K562 (cell line): ENCODE measurements around the gene CCSER2. TPM values are rescaled to one million over a fixed set of nuclear protein-coding genes. Genes with fewer than 3 reads are reported as not detected.

Experiments used
- ELF1 ChIP-seq: fragments of 200-800 bp; sonication (Bioruptor generic); IDR thresholded peaks from 2 replicates; pipeline ENCODE4 v1.6.1; 2016; ENCODE audit warnings: missing genetic modification characterization, missing compliant biosample characterization
- KAT7 ChIP-seq: sonication (generic); formaldehyde crosslinking; IDR thresholded peaks from 2 replicates; pipeline ENCODE4 v1.8.0; 2022; ENCODE audit warnings: missing genetic modification reagents, mild to moderate bottlenecking, borderline replicate concordance
- KDM1A ChIP-seq, 2 experiments: fragments of 450-650 bp; IDR thresholded peaks; 2 replicates each; pipeline ENCODE4 v1.6.1; 2016; ENCODE audit warnings: mild to moderate bottlenecking in 2 of 2
- MITF ChIP-seq: IDR thresholded peaks from 2 replicates; pipeline ENCODE4 v1.6.1; 2014; ENCODE audit warnings: antibody characterized with exemption
- MYBL2 ChIP-seq, 2 experiments: fragments of 450-650 bp in 1 of 2; sonication (generic) in 1 of 2; formaldehyde crosslinking in 1 of 2; IDR thresholded peaks; 2 replicates each; pipeline versions ENCODE4 v1.6.1 to v1.8.1; 2017 to 2022; ENCODE audit warnings: borderline replicate concordance in 1 of 2, inconsistent platforms in 1 of 2, low read depth in 1 of 2, mild to moderate bottlenecking in 1 of 2, missing genetic modification reagents in 1 of 2, moderate library complexity in 1 of 2
- PML ChIP-seq: IDR thresholded peaks from 2 replicates; pipeline ENCODE4 v1.6.1; 2012; ENCODE audit warnings: low read length, inconsistent platforms
- RAD51 ChIP-seq: fragments of 450-650 bp; IDR thresholded peaks from 2 replicates; pipeline ENCODE4 v1.7.1; 2016; ENCODE audit warnings: low read depth, mild to moderate bottlenecking, borderline replicate concordance
- RFX7 ChIP-seq: fragments of 250-450 bp; sonication (Bioruptor Pico); IDR thresholded peaks from 2 replicates; pipeline ENCODE4 v1.5.1; 2021; ENCODE audit warnings: mild to moderate bottlenecking
- SMC3 ChIP-seq: conservative IDR thresholded peaks from 2 replicates; pipeline ENCODE4 v1.6.1; 2011; ENCODE audit warnings: low read depth, low read length, improper control_type of control experiment; ENCODE audit not compliant: insufficient read depth
- ZNF282 ChIP-seq: sonication (generic); formaldehyde crosslinking; IDR thresholded peaks from 2 replicates; pipeline ENCODE4 v1.8.1; 2023; ENCODE audit warnings: missing genetic modification reagents
- ZNF316 ChIP-seq: fragments of 450-650 bp; IDR thresholded peaks from 2 replicates; pipeline ENCODE4 v1.6.1; 2016
- ZNF431 ChIP-seq: sonication (generic); formaldehyde crosslinking; IDR thresholded peaks from 2 replicates; pipeline ENCODE4 v1.8.0; 2022; ENCODE audit warnings: mild to moderate bottlenecking, missing genetic modification reagents
- ZNF639 ChIP-seq, 2 experiments: fragments of 200-800 bp in 1 of 2; sonication (Bioruptor generic) in 1 of 2; sonication (generic) in 1 of 2; formaldehyde crosslinking in 1 of 2; IDR thresholded peaks in 1 of 2; conservative IDR thresholded peaks in 1 of 2; 2 replicates each; pipeline versions ENCODE4 v1.5.0 to v1.6.1; 2016 to 2020; ENCODE audit warnings: missing compliant biosample characterization in 1 of 2, missing genetic modification characterization in 1 of 2, missing genetic modification reagents in 1 of 2
- ZNF76 ChIP-seq: fragments of 250-450 bp; sonication (Bioruptor Pico); IDR thresholded peaks from 2 replicates; pipeline ENCODE4 v1.4.0; 2020; ENCODE audit warnings: mild to moderate bottlenecking, moderate library complexity, borderline replicate concordance
- polyA plus RNA-seq, 8 experiments: library from polyadenylated mRNA; depleted of rRNA in 4 of 8; stranded (reverse) in 5 of 8; unstranded in 3 of 8; fragments of >200 nt; fragmentation: Nextera tagmentation in 2 of 8; fragmentation: Illumina TruSeq in 1 of 8; extraction: Ambion mirVana in 2 of 8; extraction: Trizol in 1 of 8; gene quantifications; 2 replicates each; pipeline versions ENCODE4 v1.2.1 to v1.2.3, GENCODE V29; 2011 to 2014; ENCODE audit warnings: inconsistent platforms in 1 of 8, missing spikeins in 1 of 8
- total RNA-seq, 7 experiments: library from RNA; depleted of rRNA in 6 of 7; stranded (reverse); fragments of >200 nt in 6 of 7; fragmentation: Illumina TruSeq in 2 of 7; extraction: Trizol in 2 of 7; gene quantifications; 2 replicates each; pipeline versions ENCODE4 v1.2.1 to v1.2.3, GENCODE V29; 2011 to 2021; ENCODE audit warnings: low replicate concordance in 1 of 7
- TF ChIP-seq, protein P1 (sequence below): fragments of 200-800 bp; sonication (Bioruptor generic); IDR thresholded peaks from 2 replicates; pipeline ENCODE4 v1.6.1; 2017; ENCODE audit warnings: missing genetic modification characterization, missing compliant biosample characterization
- TF ChIP-seq, protein P2 (sequence below): sonication (generic); formaldehyde crosslinking; IDR thresholded peaks from 2 replicates; pipeline ENCODE4 v1.8.1; 2023; ENCODE audit warnings: mild to moderate bottlenecking, missing genetic modification reagents

CCSER2 gene
- total and polyA plus RNA-seq, 9 of the 15 experiments (the other 6 are each of a cell fraction or from before 2014, with no cell fraction given) = 2.7 to 15.1 (median 9.7) TPM

- TF ChIP-seq MYBL2 (IDR thresholded peaks at IDR 0.05; ENCODE audit: low read depth) = no peak
- no peak for TF ChIP-seq MYBL2 (CRISPR knock-in tag; IDR thresholded peaks at IDR 0.05; ENCODE audit: borderline replicate concordance)
- 0 out of 2 replicates have a peak, but pooled peaks have one; percentile 5 for TF ChIP-seq RAD51
- no peak for TF ChIP-seq ZNF431
- TF ChIP-seq RFX7 (CRISPR knock-in tag) = no peak
- TF ChIP-seq, protein P1, sequence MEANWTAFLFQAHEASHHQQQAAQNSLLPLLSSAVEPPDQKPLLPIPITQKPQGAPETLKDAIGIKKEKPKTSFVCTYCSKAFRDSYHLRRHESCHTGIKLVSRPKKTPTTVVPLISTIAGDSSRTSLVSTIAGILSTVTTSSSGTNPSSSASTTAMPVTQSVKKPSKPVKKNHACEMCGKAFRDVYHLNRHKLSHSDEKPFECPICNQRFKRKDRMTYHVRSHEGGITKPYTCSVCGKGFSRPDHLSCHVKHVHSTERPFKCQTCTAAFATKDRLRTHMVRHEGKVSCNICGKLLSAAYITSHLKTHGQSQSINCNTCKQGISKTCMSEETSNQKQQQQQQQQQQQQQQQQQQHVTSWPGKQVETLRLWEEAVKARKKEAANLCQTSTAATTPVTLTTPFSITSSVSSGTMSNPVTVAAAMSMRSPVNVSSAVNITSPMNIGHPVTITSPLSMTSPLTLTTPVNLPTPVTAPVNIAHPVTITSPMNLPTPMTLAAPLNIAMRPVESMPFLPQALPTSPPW (CRISPR knock-in tag) = no peak
- no peak for TF ChIP-seq ZNF282 (CRISPR knock-in tag)
- no peak for TF ChIP-seq ZNF316
- TF ChIP-seq, protein P2, sequence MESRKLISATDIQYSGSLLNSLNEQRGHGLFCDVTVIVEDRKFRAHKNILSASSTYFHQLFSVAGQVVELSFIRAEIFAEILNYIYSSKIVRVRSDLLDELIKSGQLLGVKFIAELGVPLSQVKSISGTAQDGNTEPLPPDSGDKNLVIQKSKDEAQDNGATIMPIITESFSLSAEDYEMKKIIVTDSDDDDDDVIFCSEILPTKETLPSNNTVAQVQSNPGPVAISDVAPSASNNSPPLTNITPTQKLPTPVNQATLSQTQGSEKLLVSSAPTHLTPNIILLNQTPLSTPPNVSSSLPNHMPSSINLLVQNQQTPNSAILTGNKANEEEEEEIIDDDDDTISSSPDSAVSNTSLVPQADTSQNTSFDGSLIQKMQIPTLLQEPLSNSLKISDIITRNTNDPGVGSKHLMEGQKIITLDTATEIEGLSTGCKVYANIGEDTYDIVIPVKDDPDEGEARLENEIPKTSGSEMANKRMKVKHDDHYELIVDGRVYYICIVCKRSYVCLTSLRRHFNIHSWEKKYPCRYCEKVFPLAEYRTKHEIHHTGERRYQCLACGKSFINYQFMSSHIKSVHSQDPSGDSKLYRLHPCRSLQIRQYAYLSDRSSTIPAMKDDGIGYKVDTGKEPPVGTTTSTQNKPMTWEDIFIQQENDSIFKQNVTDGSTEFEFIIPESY (CRISPR knock-in tag) = no peak
- no peak for TF ChIP-seq KAT7 (CRISPR knock-in tag)
- TF ChIP-seq MITF = no peak
- no peak for TF ChIP-seq PML
- no peak for TF ChIP-seq SMC3
- 0 out of 4 replicates have a peak, but pooled peaks of 1 of the 2 experiments have one; percentile 2 for TF ChIP-seq ZNF639 (CRISPR knock-in tag; conservative IDR thresholded peaks at IDR 0.05 in 1 of 2, IDR thresholded peaks at IDR 0.05 in 1 of 2)
- no peak for TF ChIP-seq ELF1 (tag)
- TF ChIP-seq ZNF76 = no peak
- no peak; a peak in 1 of 4 replicates for TF ChIP-seq KDM1A (IDR thresholded peaks at IDR 0.05)
Measured at GRCh38 chr10:84329196-84329611, 815 bp downstream of the CCSER2 start (continued).
